HK-2 (cell line): Measurements from ENCODE around the gene CCDC68.

ENCODE experiments used
- DNase-seq: peaks from one replicate; pipeline ENCODE4 v3.0.0-alpha.2; 2018; ENCODE audit not compliant: unreplicated experiment

Gene CCDC68

DNA sequence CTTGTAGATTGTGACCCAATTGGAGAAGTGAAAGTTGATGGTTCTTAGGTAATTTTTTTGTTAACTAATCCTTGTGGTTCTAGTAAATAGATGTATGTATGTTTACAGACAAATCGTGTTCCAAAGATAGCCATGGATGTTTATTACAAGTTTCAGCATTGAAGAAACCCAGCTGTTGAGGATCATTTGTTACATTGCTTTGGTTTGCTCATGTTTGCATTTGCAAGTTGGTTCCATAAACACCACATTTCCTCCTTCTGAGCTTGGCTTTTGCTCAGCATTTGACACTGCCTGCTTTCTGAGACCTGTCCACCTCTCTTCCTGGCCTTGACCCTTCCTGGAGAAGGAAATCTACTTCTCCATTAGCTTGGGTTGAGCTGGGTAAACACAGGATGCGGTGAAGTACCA lies 1.8 kb upstream of the CCDC68 start:
- no peak for DNase-seq

DNA sequence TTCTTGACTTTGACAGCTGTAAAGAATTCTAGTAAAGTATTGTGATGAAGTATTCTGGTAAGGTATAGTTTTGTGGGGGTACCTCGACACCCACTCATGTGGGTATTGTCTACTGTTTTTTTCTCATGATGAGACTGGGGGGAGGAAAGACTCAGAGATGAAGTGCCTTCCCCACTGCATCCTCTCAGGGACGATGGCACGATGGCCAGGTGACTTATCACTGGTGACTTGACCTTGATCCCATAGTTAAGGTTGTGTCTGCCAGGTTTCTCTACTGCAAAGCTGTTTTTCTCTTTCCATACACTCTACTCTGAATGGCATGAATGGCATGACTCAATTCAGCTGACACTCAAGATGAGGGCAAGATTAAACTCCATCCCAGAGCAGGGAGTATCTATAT lies 936 bp upstream of the CCDC68 start:
- no peak for DNase-seq

DNA sequence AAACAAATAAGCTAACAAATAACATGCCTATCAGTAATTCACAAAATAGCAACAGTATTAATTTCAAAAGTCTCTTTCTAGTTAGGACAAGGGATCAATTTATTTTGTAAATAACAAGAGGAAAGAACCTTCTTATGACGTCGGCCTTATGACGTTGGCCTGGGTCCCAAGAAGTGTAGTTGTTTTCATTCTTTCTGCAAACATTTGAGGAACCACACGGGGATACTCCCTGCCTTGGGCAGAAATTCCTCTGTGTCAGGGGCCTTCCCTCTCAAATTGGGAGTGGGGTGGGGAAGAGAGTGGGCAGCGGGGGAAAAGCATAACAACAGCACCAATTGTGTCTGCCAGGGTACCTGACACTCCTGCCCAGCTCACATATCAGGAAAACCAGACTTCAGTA lies 1.3 kb downstream of the CCDC68 start:
- DNase-seq, result no peak

DNA sequence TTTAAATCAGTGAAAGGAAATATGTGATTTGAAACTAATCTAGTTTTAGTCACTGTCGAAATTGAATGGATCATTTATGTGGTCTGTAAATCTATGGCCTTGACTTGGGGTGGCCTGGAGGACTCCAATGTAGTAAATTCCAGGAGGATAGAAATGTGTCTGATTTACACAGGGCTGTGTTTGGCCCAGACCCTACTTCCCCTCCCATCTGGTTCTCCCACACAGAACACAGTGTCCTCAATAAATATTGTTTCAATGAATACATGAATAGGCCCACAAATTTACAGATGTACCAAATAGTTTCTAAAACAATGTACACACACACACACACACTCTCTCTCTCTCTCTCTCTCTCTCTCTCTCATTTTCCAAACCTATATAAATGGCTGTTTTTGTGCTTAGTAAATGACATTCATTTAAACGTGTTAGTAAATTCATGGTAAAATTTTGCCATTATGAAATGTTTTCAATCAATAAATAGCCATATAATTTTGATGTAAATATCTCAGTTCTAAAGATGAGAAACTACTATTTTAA lies 1.9 kb downstream of the CCDC68 start:
- DNase-seq, result no peak

DNA sequence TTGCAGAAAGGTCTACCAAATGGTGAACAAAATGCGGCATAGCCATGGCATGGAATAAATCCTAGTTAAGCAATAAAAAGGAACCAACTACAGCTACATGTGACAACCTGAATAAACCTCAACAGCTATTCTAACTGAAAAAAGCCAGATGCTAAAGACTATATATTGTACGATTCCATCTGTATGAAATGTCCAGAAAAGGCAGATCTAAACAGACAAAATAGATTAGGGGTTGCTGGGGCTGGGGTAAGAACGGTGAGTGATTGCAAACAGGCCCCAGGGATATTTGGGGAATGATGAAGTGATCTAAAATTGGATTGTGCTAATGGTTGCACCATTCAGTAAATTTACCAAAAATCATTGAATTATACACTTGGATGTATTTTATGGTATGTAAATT lies 2.8 kb downstream of the CCDC68 start:
- DNase-seq, result no peak

DNA sequence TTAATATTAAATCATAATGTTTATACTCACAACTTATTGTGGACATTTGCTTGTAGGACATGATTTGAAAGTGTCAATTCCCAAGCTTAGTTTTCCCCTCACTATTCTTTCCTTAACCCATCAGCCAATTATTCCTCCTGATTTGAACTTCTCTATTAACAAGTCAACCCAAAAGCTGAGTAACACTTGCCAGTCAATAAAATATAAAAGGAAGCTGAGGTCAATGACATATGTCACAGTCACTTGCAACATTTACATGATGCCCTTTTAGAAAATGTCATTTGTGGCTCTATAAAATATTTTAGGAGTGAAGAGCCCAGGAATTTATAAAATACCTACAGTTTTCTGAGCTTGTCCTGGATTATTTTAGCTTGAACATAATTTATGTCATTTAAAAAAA lies 7.2 kb downstream of the CCDC68 start:
- no peak for DNase-seq

DNA sequence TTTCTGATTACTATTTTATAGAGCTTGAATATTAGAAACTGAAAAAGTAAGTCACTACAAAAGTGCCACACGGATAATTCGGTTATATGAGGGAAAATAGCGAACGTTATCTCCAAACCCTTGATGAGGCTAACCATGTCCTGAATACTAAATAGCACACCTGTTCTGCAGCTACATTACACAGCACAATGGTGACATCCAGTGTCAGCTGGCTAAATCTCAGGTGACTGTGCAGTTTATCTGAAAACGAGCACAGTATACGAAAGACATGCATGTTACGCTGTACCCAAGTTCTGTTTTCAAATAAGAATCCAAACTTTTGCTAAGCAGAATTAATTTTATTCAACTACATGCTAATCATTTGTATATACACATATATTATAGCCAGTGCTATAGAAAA lies 9.0 kb downstream of the CCDC68 start:
- DNase-seq, result no peak

DNA sequence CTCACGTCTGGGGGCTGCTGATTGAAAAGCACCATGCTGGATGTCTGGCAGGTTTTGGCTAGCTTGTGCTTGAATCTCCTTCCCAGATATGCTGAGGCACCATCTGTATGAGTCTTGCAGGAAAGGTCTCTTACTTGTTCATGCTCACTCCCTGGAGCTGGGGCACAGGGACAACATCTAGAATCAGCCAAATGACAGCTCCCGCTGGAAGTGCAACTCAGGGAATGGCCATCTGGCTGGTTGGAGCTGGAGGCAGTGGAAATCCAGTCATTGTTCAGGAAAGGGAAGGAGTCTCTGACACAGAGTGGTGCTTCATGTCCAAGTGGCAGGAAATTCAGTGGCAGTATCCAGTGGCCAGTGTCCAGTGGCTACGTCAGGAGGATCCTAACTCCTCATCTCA lies 9.7 kb downstream of the CCDC68 start:
- DNase-seq, result no peak

DNA sequence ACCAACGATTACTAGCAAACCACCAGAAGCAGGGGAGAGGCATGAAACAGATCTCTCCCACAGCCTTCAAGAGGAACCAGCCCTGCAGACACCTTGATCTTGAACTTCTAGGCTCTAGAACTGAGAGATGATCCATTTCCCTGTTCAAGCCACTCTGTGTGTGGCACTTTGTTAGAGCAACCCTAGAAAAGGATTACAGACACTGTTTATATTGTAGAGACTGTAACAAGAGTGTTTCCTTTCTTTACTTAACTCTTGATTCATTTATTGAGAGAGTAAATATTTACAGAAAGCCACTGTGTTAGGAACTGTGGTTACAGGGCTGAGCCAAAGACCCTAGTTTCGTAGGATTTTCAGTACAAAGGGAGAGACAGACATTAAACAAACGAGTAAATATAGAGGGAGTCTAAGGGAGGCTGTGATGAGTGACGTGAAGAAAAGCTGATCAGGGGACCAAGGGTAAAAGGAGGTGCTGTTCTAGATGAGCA lies 10.9 kb downstream of the CCDC68 start:
- no peak for DNase-seq

DNA sequence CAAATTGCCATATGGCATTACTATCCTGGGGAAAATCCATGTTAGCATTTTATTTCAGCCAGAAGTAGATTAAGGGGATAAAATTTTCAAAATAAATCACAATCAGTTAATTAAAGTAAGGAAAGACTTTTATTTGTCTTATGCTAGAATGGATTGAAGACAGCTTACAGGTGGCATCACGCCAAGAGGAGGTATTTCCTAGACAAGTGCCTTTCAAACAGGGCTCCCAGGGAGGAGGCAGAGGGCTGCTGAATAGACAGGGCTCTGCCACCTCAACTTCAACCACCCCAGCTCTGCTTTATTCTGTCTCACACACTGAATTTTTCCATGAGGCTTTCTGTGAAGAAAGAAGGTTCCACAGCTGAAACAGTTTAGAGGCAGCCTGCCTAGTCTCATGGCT lies 12.2 kb downstream of the CCDC68 start:
- no peak for DNase-seq

DNA sequence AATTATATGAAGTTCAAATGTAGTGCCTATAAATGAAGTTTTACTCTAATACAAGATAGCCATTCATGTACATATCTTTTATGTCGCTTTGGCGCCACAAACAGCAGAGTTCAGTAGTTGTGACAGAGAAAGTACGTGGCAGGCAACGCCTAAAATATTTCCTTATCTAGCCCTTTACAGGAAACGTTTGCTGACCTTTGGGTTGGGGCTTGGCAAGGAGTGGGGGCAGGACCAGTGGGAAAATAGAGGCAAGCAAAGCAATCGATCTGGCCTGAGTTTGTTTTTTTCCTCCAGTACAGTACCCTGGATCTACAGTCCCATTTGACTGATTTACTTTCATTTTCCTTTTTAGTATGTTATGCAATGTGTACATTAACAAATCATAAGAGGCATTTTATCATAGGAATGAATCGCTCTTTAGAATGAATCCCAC lies 13.1 kb downstream of the CCDC68 start:
- no peak for DNase-seq

DNA sequence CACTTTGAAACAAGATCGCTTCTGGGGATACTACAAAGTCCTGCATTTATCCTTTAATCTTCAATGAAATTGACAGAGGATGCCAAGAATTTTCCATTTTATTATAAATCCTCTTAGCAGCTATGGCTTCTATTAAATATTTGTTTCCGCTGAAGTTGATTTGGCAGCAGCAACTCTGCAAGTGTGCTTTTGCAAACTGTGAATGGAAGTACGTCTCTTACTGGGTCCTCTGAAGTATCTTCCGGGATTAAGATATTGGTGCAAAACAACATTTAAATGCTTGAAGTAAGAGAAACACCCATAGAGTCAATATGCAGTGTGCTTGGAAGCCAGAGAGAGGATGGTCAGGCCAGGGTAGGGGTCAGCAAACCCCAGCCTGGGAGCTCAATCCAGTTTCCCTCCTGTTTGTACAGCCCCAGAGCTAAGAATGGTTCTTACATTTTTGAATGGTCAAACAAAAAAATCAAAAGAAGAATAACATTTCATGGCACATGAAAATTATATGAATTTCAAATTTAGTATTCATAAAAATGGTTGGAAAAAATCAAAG lies 13.6 kb downstream of the CCDC68 start:
- DNase-seq, result no peak

DNA sequence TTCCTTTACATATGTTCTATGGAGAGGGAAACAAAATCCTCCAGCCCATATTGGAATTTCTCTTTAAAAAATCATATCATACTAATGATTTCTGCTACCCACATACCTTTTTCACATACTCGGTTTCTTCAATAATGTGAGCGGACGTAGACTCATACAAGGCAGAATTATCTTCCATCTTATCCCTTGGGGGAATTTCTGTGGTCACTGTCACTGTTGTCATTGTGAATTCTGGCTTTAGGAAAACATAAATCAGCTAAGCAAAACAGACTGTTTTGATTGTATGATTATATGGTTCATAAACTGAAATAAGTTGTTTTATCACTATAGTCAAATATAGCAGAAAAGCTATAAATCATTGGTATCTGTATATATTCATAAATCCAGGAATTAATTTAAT lies 16.7 kb downstream of the CCDC68 start:
- DNase-seq, result no peak

DNA sequence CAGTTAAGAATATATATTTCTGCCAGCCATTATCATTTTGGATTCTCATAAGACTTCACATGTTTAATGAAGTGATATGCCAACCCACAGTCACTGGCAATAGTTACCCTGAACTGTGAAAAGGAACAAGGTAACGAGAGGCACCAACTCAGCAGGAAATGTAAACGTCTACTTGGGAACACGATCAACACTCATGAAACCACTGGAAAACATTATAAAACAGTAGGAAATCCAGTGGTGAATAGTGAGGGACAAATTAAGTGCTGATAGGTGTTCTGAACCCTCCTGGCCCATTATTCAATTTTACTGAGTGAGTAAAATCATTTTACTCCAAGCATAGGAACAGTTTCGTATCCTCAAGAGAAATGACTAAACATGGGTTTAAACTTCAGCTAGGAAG lies 17.1 kb downstream of the CCDC68 start:
- DNase-seq, result no peak

DNA sequence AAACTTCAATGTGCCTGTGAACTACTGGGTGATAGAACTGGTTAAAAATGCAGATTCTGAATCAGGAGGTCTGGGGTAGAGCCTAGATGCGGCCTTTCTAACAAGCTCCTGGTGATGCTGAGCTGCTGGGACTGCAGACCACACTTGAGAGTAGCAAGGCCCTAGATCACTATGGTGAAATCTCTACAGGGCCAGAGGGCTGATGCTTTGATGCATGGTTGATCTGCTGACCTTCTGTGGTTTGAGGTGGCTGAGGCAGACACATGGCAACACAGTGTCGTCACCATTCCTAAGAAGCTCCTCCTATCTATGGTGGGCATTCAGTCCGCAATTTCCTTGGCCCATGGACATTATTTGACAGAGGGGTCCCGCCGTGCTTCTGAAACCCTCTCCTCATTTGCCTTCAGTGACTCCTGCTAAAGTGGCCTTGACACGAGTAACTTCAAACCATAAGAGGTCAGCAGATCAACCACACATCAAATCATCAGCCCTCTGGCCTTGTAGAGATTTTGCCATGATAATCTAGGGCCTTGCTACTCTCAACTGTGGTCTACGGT lies 19.8 kb downstream of the CCDC68 start:
- DNase-seq, result no peak

DNA sequence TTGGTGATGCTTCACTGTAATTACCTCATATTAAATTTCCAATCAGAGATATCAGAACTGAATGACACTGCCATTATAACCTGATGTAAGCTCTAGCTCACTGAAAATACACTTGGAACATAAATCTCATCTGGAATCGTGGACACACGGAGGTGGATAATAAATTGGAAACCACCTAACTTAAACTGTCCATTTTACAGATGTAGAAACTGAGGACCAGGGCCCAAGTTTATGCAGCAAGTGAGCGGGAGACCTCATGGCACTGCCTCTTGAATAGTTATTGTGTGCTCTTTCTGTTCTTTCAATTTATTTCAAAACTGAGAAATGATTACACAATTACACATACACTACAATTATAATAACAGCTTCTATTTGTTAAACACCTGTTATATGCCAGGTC lies 20.8 kb downstream of the CCDC68 start:
- no peak for DNase-seq

DNA sequence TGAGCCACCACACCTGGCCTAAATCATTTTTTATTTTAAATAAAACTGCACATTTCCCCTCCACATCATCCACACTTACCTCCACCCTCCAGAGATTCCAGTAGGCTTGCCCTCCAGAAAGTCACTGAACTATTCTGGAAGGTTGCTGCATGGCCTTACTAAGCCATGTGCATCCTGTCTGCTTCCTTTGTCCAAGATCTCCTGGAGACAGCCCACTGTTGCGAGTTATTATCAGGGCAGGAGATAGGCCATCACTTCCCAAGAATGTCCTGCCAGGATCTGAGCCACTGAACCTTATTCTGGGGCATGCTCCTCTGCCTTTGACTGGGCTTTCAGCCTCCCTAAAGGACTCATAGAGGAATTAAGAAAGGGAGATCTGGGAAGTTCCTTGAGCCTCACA lies 26.8 kb downstream of the CCDC68 start:
- no peak for DNase-seq

DNA sequence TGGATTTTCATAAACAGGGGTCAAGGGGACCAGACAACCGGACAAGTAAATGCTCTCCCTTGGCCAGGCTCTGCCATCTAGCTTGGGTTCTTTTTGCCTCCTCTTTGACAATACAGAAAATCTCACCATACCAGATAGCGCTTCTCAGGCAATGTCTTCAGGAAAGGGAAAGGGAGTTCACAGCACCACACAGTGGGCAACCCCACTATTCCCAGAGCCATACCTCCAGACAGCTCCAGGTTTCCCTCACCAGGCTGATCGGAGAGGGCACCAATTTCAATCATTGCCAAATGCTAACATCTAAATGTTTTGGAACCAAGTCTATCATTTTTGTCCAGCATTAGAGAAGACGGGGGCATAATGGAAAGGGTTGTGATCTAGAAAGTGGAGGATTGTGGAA lies 28.1 kb downstream of the CCDC68 start:
- no peak for DNase-seq

DNA sequence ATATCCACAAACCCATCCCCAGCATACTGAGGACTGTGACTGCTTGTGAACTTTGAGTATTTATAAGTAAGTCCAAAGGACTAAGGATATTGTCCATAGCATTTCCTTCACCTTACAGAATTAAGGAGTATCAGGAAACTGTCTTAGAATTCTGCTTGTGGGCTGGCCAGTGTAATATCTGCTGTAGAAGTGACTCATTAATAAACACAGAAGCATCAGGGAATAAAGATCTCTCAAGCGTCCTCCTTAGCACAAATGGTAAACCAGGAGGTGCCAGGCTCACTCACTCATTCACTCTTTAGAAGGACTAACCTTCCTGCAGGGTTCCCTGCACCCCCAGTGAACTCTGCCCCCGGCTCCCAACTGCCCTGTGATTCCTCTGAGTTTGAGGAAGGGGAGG lies 31.0 kb downstream of the CCDC68 start:
- DNase-seq, result no peak

DNA sequence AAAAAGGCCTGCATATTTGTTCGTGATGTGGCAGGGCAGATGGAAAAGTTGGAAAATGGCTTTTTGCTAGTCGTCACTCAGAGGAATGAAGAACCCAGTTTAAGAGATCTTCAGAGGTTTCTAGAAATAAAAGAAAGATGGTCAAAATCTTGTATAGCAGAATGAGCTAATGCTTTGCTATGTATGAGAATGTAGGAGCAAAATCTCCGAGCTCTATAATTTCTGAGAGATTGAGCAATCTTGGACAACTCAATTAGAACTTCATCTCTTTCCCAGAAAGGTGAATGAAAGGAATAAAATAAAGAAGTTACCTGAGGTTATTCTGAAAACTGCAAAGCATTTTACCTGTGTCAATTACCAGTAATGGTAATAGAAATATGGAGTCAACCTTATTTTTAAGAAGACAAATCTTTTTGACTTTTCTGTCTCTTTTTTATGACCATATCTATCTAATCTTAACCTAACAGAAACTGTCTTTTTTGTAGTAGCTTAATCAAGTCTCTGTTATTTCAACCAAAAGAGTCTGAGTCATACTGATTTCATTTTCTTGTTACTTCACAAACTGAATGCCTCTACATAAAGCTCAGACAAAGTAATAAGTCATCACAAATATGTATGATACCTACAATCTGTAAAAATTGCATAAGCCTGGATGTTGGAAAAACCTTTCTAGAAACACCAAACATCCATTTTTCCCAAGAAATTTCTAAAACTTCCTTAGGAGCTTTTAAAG lies 32.5 kb downstream of the CCDC68 start:
- no peak for DNase-seq

DNA sequence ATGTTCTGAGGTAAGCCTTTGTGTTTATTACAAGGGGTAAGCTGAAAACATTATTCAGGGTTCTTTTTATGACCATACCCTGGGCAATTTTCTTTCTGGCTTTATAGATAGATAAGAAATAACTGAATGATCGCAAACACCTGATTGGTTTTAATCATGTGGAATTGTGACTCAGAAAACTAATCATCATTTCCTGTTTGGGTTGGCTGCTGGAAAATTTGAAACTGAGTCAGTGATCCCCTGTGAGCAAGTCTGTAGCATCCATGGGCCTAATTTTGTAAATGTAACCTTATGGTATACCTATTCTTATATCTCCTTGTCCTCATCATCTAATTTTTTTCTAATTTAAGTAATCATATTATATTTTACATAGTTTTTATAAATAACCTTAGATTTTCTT lies 34.3 kb downstream of the CCDC68 start:
- DNase-seq, result no peak

DNA sequence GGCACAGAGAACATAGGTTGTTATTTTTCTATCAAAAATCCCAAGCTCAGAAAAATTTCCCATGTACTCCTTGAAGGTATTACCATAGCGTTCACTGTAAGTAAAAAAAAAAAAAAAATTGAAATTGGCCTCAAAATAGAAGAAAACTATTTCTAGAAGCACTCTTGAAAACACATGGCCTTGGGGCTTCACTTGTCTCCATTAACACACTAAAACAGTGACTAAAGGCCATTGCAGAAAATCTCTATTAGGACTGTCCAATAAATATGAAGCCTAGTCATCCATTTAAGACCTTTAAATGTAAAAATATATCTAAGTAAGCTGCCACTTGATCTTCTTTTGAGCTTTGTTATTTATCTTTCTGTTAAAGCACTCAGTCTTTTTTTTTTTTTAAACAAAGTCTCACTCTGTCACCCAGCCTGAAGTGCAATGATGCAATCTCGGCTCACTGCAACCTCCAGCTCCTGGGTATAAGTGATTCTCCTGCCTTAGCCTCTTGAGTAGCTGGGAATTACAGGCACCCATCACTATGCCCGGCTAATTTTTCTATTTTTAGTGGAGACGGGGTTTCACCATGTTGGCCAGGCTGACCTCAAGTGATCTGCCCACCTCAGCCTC lies 35.8 kb downstream of the CCDC68 start:
- DNase-seq, result no peak

DNA sequence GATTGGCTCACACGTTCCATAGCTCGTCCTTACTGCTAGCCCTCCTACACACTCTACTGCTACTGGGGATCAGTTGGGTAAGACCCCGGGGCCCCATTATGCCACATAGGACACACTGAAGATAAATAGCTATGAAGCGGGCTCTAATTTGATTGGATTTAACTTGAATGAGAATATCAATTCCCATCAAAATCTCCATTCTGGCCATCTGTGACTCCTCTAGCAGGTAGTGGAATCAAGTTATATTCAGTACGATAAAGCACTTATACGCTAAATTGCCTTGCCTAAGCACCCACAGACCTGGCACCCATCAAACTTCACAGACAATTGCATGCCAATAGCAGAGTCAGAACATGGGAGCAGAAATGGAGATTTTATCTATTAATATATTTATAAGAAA lies 39.8 kb downstream of the CCDC68 start:
- DNase-seq, result no peak
